ENCODE measurements around the gene EDEM3.

DNA sequence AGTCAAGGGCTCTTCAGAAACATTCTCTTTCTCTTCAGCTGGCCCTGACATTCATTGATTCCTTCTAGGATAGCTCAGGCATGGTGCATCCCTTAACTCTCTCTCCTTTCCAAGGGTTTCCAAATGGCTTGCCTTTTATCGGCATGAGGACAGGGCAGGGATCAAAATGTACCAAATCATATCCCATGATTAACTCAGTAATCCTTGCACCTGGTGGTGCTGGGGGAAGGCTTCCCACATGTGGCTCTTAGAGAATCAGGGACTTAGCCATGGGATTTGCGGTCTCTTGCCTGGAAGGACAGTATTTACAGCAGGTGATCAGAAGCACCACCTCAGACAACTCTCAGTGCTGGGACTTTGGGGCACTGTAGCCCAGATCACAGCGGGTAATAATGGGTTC is 46.2 kb upstream of the EDEM3 start:
- TF ChIP-seq, protein P1, sequence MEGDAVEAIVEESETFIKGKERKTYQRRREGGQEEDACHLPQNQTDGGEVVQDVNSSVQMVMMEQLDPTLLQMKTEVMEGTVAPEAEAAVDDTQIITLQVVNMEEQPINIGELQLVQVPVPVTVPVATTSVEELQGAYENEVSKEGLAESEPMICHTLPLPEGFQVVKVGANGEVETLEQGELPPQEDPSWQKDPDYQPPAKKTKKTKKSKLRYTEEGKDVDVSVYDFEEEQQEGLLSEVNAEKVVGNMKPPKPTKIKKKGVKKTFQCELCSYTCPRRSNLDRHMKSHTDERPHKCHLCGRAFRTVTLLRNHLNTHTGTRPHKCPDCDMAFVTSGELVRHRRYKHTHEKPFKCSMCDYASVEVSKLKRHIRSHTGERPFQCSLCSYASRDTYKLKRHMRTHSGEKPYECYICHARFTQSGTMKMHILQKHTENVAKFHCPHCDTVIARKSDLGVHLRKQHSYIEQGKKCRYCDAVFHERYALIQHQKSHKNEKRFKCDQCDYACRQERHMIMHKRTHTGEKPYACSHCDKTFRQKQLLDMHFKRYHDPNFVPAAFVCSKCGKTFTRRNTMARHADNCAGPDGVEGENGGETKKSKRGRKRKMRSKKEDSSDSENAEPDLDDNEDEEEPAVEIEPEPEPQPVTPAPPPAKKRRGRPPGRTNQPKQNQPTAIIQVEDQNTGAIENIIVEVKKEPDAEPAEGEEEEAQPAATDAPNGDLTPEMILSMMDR (IDR thresholded peaks at IDR 0.05) = no peak
- no peak for TF ChIP-seq POLR2A (IDR thresholded peaks at IDR 0.05)

Data from vagina (tissue), 2 donors.